HepG2 (cell line): ENCODE measurements around the gene CFAP69. TPM values are rescaled to one million over a fixed set of nuclear protein-coding genes. Genes with fewer than 3 reads are reported as not detected.

Experiments
- BORCS8-MEF2B ChIP-seq: sonication (generic); formaldehyde crosslinking; IDR thresholded peaks from 2 replicates; pipeline ENCODE4 v1.8.0; 2022; ENCODE audit warnings: mild to moderate bottlenecking, missing genetic modification reagents
- CBX2 ChIP-seq, 2 experiments: fragments of 200-600 bp in 1 of 2; sonication (generic); formaldehyde crosslinking in 1 of 2; IDR thresholded peaks; 2 replicates each; pipeline versions ENCODE4 v1.7.0 to v1.8.1; 2018 to 2022; ENCODE audit warnings: low read depth in 2 of 2, low read length in 1 of 2, mild to moderate bottlenecking in 1 of 2, missing genetic modification reagents in 1 of 2
- EED ChIP-seq: sonication (generic); formaldehyde crosslinking; IDR thresholded peaks from 2 replicates; pipeline ENCODE4 v1.5.0; 2020; ENCODE audit warnings: mild to moderate bottlenecking, missing genetic modification reagents
- GABPB1 ChIP-seq: IDR thresholded peaks from 2 replicates; pipeline ENCODE4 v1.6.1; 2016; ENCODE audit warnings: mild to moderate bottlenecking, missing genetic modification reagents, moderate library complexity, missing compliant biosample characterization
- HNRNPL ChIP-seq: fragments of 200-400 bp; formaldehyde crosslinking; IDR thresholded peaks from 2 replicates; pipeline ENCODE4 v1.6.1; 2017; ENCODE audit warnings: mild to moderate bottlenecking, low read depth, low read length
- IRX3 ChIP-seq: sonication (generic); formaldehyde crosslinking; IDR thresholded peaks from 2 replicates; pipeline ENCODE4 v1.8.1; 2023; ENCODE audit warnings: mild to moderate bottlenecking, low read depth, missing genetic modification reagents, borderline replicate concordance
- NR0B2 ChIP-seq: sonication (generic); formaldehyde crosslinking; IDR thresholded peaks from 2 replicates; pipeline ENCODE4 v1.4.0; 2020; ENCODE audit warnings: mild to moderate bottlenecking, missing genetic modification reagents
- REST ChIP-seq, 2 experiments: IDR thresholded peaks; 2 replicates each; pipeline ENCODE4 v1.6.1; 2011 to 2012; ENCODE audit warnings: low read length in 2 of 2, borderline replicate concordance in 1 of 2, low read depth in 1 of 2, mild to moderate bottlenecking in 1 of 2, moderate library complexity in 1 of 2
- RNF2 ChIP-seq: fragments of 450-650 bp; conservative IDR thresholded peaks from 2 replicates; pipeline ENCODE4 v1.6.1; 2016; ENCODE audit warnings: low read depth
- SAFB2 ChIP-seq: sonication (generic); formaldehyde crosslinking; IDR thresholded peaks from 2 replicates; pipeline ENCODE4 v1.5.1; 2020; ENCODE audit warnings: missing genetic modification reagents, low read depth, mild to moderate bottlenecking, borderline replicate concordance
- SMARCC2 ChIP-seq: fragments of 450-650 bp; IDR thresholded peaks from 2 replicates; pipeline ENCODE4 v1.6.1; 2017; ENCODE audit warnings: antibody characterized with exemption, mild to moderate bottlenecking
- SNAPC2 ChIP-seq: sonication (generic); formaldehyde crosslinking; IDR thresholded peaks from 2 replicates; pipeline ENCODE4 v1.8.1; 2022; ENCODE audit warnings: mild to moderate bottlenecking, missing genetic modification reagents
- TEAD2 ChIP-seq: sonication (generic); formaldehyde crosslinking; IDR thresholded peaks from 2 replicates; pipeline ENCODE4 v1.9.0; 2021; ENCODE audit warnings: missing genetic modification reagents
- YEATS2 ChIP-seq: sonication (generic); formaldehyde crosslinking; IDR thresholded peaks from 2 replicates; pipeline ENCODE4 v1.4.0; 2020; ENCODE audit warnings: missing genetic modification reagents, borderline replicate concordance
- YEATS4 ChIP-seq: sonication (generic); formaldehyde crosslinking; IDR thresholded peaks from 2 replicates; pipeline ENCODE4 v1.4.0; 2020; ENCODE audit warnings: missing genetic modification reagents, borderline replicate concordance
- ZNF18 ChIP-seq: sonication (generic); formaldehyde crosslinking; IDR thresholded peaks from 2 replicates; pipeline ENCODE4 v1.8.0; 2022; ENCODE audit warnings: mild to moderate bottlenecking, missing genetic modification reagents; ENCODE audit not compliant: insufficient replicate concordance
- ZNF329 ChIP-seq: sonication (generic); formaldehyde crosslinking; IDR thresholded peaks from 2 replicates; pipeline ENCODE4 v1.9.0; 2021; ENCODE audit warnings: low read depth, mild to moderate bottlenecking, missing genetic modification reagents
- ZNF44 ChIP-seq: sonication (generic); formaldehyde crosslinking; IDR thresholded peaks from 2 replicates; pipeline ENCODE4 v1.5.1; 2020; ENCODE audit warnings: mild to moderate bottlenecking, missing genetic modification reagents
- ZNF556 ChIP-seq: sonication (generic); formaldehyde crosslinking; IDR thresholded peaks from 2 replicates; pipeline ENCODE4 v1.4.0; 2020; ENCODE audit warnings: mild to moderate bottlenecking, missing genetic modification reagents, borderline replicate concordance
- ZNF567 ChIP-seq: sonication (generic); formaldehyde crosslinking; IDR thresholded peaks from 2 replicates; pipeline ENCODE4 v1.8.1; 2023; ENCODE audit warnings: mild to moderate bottlenecking, missing genetic modification reagents, borderline replicate concordance
- ZNF569 ChIP-seq: sonication (generic); formaldehyde crosslinking; IDR thresholded peaks from 2 replicates; pipeline ENCODE4 v1.5.0; 2020; ENCODE audit warnings: mild to moderate bottlenecking, missing genetic modification reagents, moderate library complexity, borderline replicate concordance
- ZNF83 ChIP-seq: sonication (generic); formaldehyde crosslinking; IDR thresholded peaks from 2 replicates; pipeline ENCODE4 v1.4.0; 2020; ENCODE audit warnings: missing genetic modification reagents, mild to moderate bottlenecking, borderline replicate concordance
- ZSCAN25 ChIP-seq: sonication (generic); formaldehyde crosslinking; IDR thresholded peaks from 2 replicates; pipeline ENCODE4 v1.8.0; 2022; ENCODE audit warnings: mild to moderate bottlenecking, missing genetic modification reagents
- polyA plus RNA-seq, 8 experiments: library from polyadenylated mRNA; depleted of rRNA in 3 of 8; stranded (reverse) in 7 of 8; unstranded in 1 of 8; fragments of >200 nt; fragmentation: Illumina TruSeq in 4 of 8; extraction: Trizol in 4 of 8; gene quantifications; 2 replicates each; pipeline versions ENCODE4 v1.2.1 to v1.2.3, GENCODE V29; 2011 to 2016; ENCODE audit warnings: low read depth in 4 of 8, missing spikeins in 1 of 8, mixed read lengths in 1 of 8; ENCODE audit not compliant: insufficient read depth in 1 of 8
- total RNA-seq, 5 experiments: library from RNA; depleted of rRNA; stranded (reverse); fragments of >200 nt; fragmentation: Illumina TruSeq; extraction: Trizol; gene quantifications; 2 replicates each; pipeline ENCODE4 v1.2.3, GENCODE V29; 2016; ENCODE audit warnings: low read depth in 1 of 5

The CFAP69 gene
- total and polyA plus RNA-seq, 2 of the 13 experiments (the other 11 are each of a cell fraction or from before 2014, with no cell fraction given), result 2.2 to 4.0 TPM

GRCh38 chr7:90244909-90245851 lies at the start of gene CFAP69 (continued):
- TF ChIP-seq SMARCC2, result no peak
- TF ChIP-seq SNAPC2, result no peak
- TF ChIP-seq YEATS4 (CRISPR knock-in tag), result peak; percentile 64; the same call in 1 of the 2 replicates
- TF ChIP-seq ZNF18 (CRISPR knock-in tag), result no peak
- TF ChIP-seq SAFB2 (CRISPR knock-in tag), result peak; percentile 78; the same call in 1 of the 2 replicates
- TF ChIP-seq GABPB1 (CRISPR knock-in tag), result peak; percentile 70
- no peak for TF ChIP-seq RNF2
- TF ChIP-seq NR0B2 (CRISPR knock-in tag), result peak; percentile 88
- TF ChIP-seq EED (CRISPR knock-in tag), result no peak
- TF ChIP-seq ZNF569 (CRISPR knock-in tag), result no peak
- no peak for TF ChIP-seq ZNF329
- peak in 1 of 2 experiments; percentile 38; a peak in 1 of 4 replicates for TF ChIP-seq REST (IDR thresholded peaks at IDR 0.05; ENCODE audit: borderline replicate concordance in 1 of 2, low read depth in 1 of 2, low read length in 2 of 2)
- peak; percentile 91; the same call in 1 of the 2 replicates for TF ChIP-seq YEATS2 (CRISPR knock-in tag)
- no peak for TF ChIP-seq ZNF83 (CRISPR knock-in tag)
- TF ChIP-seq ZNF44 (CRISPR knock-in tag), result no peak
- TF ChIP-seq IRX3 (CRISPR knock-in tag), result peak; percentile 72; the same call in 1 of the 2 replicates
- no peak for TF ChIP-seq TEAD2 (CRISPR knock-in tag)
- TF ChIP-seq ZNF567 (CRISPR knock-in tag), result 0 out of 2 replicates have a peak, but pooled peaks have one; percentile 42
- TF ChIP-seq BORCS8-MEF2B (CRISPR knock-in tag), result peak; percentile 83; the same call in 1 of the 2 replicates
- TF ChIP-seq ZNF556, result peak; percentile 82; the same call in 1 of the 2 replicates
- no peak for TF ChIP-seq CBX2 (IDR thresholded peaks at IDR 0.05; ENCODE audit: low read depth, low read length)
- TF ChIP-seq CBX2 (CRISPR knock-in tag; IDR thresholded peaks at IDR 0.05; ENCODE audit: low read depth), result no peak
- TF ChIP-seq HNRNPL, result no peak
- no peak for TF ChIP-seq ZSCAN25 (CRISPR knock-in tag)
